GM23248 (cell line): ENCODE results near the gene MAN1C1.

Source experiments
- EZH2 ChIP-seq: fragments of 200-600 bp; sonication (generic); IDR thresholded peaks from 2 replicates; pipeline ENCODE4 v1.6.1; 2018; ENCODE audit warnings: antibody characterized with exemption, mild to moderate bottlenecking; ENCODE audit not compliant: insufficient read depth, poor library complexity, severe bottlenecking
- EZH2phosphoT487 ChIP-seq: fragments of 200-600 bp; sonication (generic); IDR thresholded peaks from 2 replicates; pipeline ENCODE4 v1.6.1; 2018; ENCODE audit warnings: antibody characterized with exemption, moderate library complexity, mild to moderate bottlenecking, low read depth; ENCODE audit not compliant: insufficient read depth

GRCh38 chr1:25650289-25650576, 33.6 kb downstream of the MAN1C1 start:
- TF ChIP-seq EZH2phosphoT487 (no peak), EZH2 (no peak)
